Measurements from ENCODE around the gene COMMD1. TPM values are rescaled to one million over a fixed set of nuclear protein-coding genes. Genes with fewer than 3 reads are reported as not detected.

Gene COMMD1
- polyA plus RNA-seq, 2 of the 4 experiments (the other 2 are of a cell fraction): 54.1 to 57.3 TPM

GRCh38 chr2:62030902-62031301 lies 125.4 kb downstream of the COMMD1 start:
- CTCF ChIA-PET: interaction anchor here (1.0 kb wide), 1 partner anchor 37 kb away, joined by 3 read pairs; no protein-coding TSS in a partner anchor
- TF ChIP-seq ZNF302 (CRISPR knock-in tag; IDR thresholded peaks at IDR 0.05) (no peak), HOXB5 (CRISPR knock-in tag; IDR thresholded peaks at IDR 0.05) (no peak), GATA3 (IDR thresholded peaks at IDR 0.05; ENCODE audit: borderline replicate concordance) (no peak), CHD4 (IDR thresholded peaks at IDR 0.05; ENCODE audit: borderline replicate concordance) (no peak), RARB (CRISPR knock-in tag; IDR thresholded peaks at IDR 0.05) (no peak), TP53 (CRISPR knock-in tag; IDR thresholded peaks at IDR 0.05) (no peak), HDAC2 (IDR thresholded peaks at IDR 0.05) (no peak), HEYL (CRISPR knock-in tag; IDR thresholded peaks at IDR 0.05) (no peak), POLR2A (IDR thresholded peaks at IDR 0.05; ENCODE audit: low read length) (no peak), SMC3 (IDR thresholded peaks at IDR 0.05) (no peak)
- POLR2A ChIA-PET: no interaction called here
- Histone ChIP-seq H3K4me2 (no peak overlapping the region), H3K9me3 (no peaks in the 10 kb centered on the region), H3K27ac (no peak overlapping the region), H3K4me1 (no peaks in the 10 kb centered on the region), H3K4me3 (no peak overlapping the region)
- DNase-seq (ENCODE audit: low read depth in 1 of 2, low spot score in 1 of 2) (no peak), FAIRE-seq (no peak), ATAC-seq (no peak)

- no peak for FAIRE-seq
- ATAC-seq: no peak
- H3K4me3 ChIP-seq: no peak overlapping the region
- no peak overlapping the region for H3K27ac ChIP-seq
- POLR2A ChIA-PET: no interaction called here
- TF ChIP-seq USF2 (IDR thresholded peaks at IDR 0.05) (no peak), JUNB (IDR thresholded peaks at IDR 0.05) (no peak), KDM1A (IDR thresholded peaks at IDR 0.05; ENCODE audit: low read depth) (no peak), NR3C1 (IDR thresholded peaks at IDR 0.05) (no peak), CBX8 (IDR thresholded peaks at IDR 0.05) (no peak), CHD4 (IDR thresholded peaks at IDR 0.05; ENCODE audit: borderline replicate concordance) (no peak), POLR2AphosphoS2 (conservative IDR thresholded peaks at IDR 0.05; ENCODE audit: low read length) (no peak), KDM5A (IDR thresholded peaks at IDR 0.05) (no peak), ZSCAN20 (CRISPR knock-in tag; IDR thresholded peaks at IDR 0.05) (no peak), PBX3 (IDR thresholded peaks at IDR 0.05) (no peak), PHF8 (IDR thresholded peaks at IDR 0.05; ENCODE audit: borderline replicate concordance, low read depth) (no peak), RAD21 (conservative IDR thresholded peaks at IDR 0.05 in 1 of 2, IDR thresholded peaks at IDR 0.05 in 1 of 2) (no peak), FOSB (CRISPR knock-in tag; IDR thresholded peaks at IDR 0.05) (no peak), HDAC2 (IDR thresholded peaks at IDR 0.05) (no peak), EHF (CRISPR knock-in tag; IDR thresholded peaks at IDR 0.05) (no peak), FOXS1 (CRISPR knock-in tag; IDR thresholded peaks at IDR 0.05) (no peak), RNF2 (IDR thresholded peaks at IDR 0.05; ENCODE audit: borderline replicate concordance, low read depth) (no peak), TFCP2L1 (CRISPR knock-in tag; IDR thresholded peaks at IDR 0.05) (no peak), NFE2L2 (conservative IDR thresholded peaks at IDR 0.05; ENCODE audit: low read length) (no peak), BCL3 (IDR thresholded peaks at IDR 0.05) (no peak)
- H3K4me1 ChIP-seq: no peaks in the 10 kb centered on the region
- 86% methylated on average over 5 of the region's 5 CpGs for WGBS (ENCODE audit: missing lambda C conversion rate)
- H3K9me3 ChIP-seq: no peaks in the 10 kb centered on the region
- DNase-seq (ENCODE audit: low read depth in 1 of 2, low spot score in 1 of 2): no peak
- CTCF ChIA-PET: interaction anchor here (1.0 kb wide), 1 partner anchor 39 kb away, joined by 3 read pairs; no protein-coding TSS in a partner anchor
- no peak overlapping the region for H3K4me2 ChIP-seq
Measured at GRCh38 chr2:62032096-62032495, 126.6 kb downstream of the COMMD1 start.
